HG02884 (cell line): ENCODE data around the gene DUSP10.

ENCODE experiments used
- ATAC-seq: cut with Tn5 transposase; IDR thresholded peaks from one replicate; pipeline ENCODE4 v1.9.1; 2021; ENCODE audit warnings: mild to moderate bottlenecking, moderate library complexity; ENCODE audit not compliant: unreplicated experiment

DUSP10 gene

DNA sequence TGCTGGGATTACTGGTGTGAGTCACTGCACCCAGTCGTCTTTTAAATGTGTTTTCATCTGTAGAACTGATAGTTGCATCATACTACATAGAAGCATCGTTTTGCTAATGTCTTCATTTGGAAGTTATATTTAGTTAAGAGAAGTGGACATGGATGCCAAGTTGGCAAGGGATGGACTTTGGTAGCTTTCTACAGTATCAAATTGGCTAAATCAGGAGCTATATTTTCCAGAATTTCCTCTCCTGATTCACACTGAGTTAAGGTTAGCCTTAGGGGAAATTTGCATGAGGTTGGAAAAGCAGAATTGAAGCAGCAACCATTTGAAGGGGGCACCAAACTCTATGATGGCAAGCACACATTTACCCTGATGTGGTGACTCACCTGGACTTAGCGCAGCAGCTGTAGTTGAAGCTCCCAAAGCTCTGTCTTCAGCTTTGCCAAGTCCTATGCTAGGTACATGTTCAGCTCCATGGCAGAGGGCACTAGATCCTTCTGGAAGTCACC lies 43.9 kb downstream of the DUSP10 start:
- no peak for ATAC-seq

DNA sequence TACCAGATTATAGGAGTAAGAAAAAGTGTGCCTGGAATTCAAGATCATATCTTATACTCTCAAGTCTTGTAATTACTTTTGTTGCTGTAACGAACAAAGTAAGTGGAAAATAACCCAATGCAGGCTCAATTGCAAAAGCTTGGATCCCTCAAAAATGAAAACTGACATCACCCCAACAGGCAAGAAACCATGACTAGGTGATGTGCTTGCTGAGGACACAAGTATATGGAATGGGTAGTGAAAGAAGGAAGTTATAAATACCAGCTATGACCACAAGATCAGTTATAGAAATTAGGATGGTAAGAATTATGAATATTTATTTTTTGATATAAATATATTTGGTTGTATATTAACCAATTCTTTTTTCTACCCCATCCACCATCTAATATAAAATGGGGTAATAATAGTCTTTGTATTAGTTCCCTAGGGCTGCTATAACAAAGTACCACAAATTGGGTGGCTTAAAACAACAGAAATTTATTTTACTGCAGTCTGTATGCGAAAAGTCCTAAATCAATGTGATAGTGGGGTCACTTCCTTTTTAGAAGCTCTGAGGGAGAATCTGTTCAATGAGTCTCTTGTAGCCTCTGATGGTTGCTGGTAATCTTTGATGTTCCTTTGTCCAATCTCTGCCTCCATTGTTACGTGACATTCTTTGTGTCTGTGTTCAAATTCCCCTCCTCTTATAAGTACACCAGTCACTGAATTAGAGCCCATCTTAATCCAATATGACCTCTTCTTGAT lies 45.0 kb downstream of the DUSP10 start:
- no peak for ATAC-seq

DNA sequence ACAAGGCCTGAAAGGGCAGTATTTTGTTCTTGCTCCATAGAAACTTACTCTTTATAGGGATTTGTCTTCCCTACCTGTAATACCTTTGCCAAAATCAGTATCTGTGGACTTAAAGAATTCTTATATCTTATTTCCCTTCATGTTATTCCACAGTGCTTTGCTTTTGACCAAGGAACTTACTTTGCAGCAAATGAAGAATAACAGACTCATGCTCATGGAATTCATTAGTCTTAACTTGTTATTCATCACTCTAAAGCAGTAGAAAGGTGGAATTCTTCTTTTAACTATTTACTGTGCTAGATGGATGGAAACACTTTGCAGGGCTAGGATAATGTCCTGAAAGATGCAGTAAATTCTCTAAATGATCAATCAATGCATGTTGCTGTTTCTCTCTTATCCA lies 45.9 kb downstream of the DUSP10 start:
- no peak for ATAC-seq

GRCh38 chr1:221695301-221695700 lies 46.6 kb downstream of the DUSP10 start:
- no peak for ATAC-seq

- no peak for ATAC-seq
Observed at GRCh38 chr1:221694109-221694508, 47.8 kb downstream of the DUSP10 start.

DNA sequence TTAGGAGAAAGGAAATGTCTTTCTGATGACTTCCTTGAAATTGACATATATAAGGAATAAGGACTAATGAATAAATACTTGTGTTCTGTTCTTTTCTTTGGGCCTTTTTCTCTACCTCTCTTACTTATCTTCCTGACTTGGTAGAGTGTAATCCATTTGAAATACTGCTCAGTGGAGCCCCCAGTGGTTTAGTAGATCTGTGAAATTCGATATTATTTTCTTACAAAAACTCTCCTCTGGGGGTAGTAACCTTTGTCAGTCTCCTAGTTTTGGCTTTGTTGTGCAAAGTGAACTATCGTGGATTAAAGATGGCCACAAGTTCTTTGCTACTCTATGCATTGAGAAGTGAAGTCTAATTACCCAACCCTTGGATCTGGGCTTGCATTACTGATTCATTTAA lies 48.8 kb downstream of the DUSP10 start:
- no peak for ATAC-seq

DNA sequence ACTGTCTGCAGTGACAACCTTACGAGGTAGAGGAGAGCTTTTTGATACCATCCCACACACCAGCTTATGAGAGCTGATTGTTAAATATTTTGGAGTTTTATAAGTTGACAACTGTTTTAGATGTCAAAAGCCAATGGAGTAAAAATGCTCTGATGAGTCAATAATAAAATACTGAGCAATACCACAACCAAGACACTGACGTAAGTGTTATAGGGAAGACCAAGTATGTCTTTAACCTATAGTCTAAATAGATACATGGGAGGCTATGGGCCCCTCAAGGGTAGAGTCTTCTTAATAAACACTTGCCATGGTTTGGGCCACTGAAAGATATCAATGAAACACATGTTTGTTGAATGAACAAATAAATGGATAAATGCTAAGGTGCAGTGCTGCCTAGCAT lies 49.2 kb downstream of the DUSP10 start:
- ATAC-seq = no peak

DNA sequence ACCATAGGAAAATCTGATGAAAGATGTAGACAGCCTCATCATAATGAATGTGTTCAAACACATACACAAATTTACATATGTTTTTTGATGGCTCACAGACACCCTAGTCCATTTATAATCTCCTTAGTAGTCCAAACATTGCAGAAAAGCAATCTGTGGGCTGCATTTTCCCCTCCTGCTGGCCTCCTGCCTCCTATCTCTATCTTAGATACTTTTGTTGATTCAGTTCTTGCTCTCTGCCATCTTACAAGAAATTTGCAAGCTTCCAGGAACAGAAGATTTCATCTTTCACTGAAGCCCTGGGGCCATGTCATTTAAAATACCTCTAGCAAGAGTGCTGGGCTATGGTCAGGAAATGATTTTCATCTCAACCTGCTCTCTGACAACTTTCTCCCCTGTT lies 50.6 kb downstream of the DUSP10 start:
- ATAC-seq = no peak

DNA sequence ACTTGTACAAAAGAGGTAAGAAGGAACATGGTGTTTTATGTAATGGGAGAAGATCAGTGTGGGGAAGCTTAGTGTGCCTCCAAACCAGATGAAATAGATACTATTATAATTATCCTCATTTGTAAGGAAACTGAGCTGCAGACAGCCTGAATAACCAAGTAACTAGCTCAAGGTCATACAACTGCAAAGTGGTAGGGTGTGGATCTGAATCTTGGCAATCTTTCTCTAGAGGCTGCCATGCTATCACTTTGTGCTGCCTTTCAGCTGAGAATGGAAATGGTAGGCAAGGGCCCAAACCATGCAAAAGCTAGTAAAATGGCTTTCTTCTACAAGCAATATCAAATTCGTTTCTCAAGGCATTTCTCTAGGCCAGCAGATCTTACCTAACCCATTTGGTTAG lies 51.0 kb downstream of the DUSP10 start:
- no peak for ATAC-seq

GRCh38 chr1:221689138-221689537 lies 52.8 kb downstream of the DUSP10 start:
- ATAC-seq = no peak

DNA sequence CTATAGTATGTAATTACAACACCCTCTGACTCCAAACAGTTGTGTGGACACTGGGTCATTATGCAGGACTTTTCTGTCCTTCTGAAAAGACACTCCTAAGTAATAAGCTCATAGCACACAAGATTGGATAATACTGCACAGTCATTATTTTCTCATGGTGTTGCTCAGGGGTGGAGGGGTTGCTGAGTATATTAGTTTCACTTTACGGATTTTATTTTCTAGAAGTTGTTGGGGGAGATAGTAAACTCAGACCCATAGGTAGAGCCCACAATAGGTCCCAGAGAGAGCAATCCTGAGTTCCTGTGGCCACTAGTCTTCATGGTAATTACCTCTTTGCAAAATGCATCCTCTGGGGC lies 53.4 kb downstream of the DUSP10 start:
- ATAC-seq = no peak

- no peak for ATAC-seq
Observed at GRCh38 chr1:221687836-221688487, 53.9 kb downstream of the DUSP10 start.

GRCh38 chr1:221683681-221684080 lies 58.2 kb downstream of the DUSP10 start:
- no peak for ATAC-seq

- no peak for ATAC-seq
Observed at GRCh38 chr1:221680085-221680484, 61.8 kb downstream of the DUSP10 start.

DNA sequence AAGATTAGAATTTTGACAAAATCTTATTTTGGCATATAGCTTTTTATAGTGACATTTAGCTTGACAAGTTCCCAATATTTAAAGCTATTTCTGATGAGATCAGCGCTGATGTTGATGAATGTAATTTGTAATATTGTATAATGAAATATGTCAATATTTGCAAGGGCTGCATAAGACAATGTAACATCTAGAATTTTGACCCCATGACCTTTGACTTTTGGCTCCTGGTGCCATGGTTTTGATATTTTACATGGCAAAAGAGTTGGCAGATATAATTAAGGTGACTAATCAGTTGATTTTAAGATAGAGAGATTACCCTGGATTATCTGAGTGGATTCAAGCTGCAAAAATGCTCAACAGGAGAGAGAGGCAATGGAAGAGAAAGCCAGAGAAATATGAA lies 63.9 kb downstream of the DUSP10 start:
- no peak for ATAC-seq

GRCh38 chr1:221675880-221676800 lies 65.7 kb downstream of the DUSP10 start:
- no peak for ATAC-seq

- ATAC-seq = no peak
Observed at GRCh38 chr1:221672965-221673364, 68.9 kb downstream of the DUSP10 start.

GRCh38 chr1:221672239-221672645 lies 69.6 kb downstream of the DUSP10 start:
- ATAC-seq = no peak

- no peak for ATAC-seq
Observed at GRCh38 chr1:221670081-221670480, 71.8 kb downstream of the DUSP10 start.

GRCh38 chr1:221669441-221669840 lies 72.4 kb downstream of the DUSP10 start:
- ATAC-seq = no peak

GRCh38 chr1:221667504-221667903 lies 74.4 kb downstream of the DUSP10 start:
- ATAC-seq = peak; percentile 90
